SK-N-SH treated with all-trans-retinoic acid at 6 μM for 48 hours (cell line): ENCODE results near the gene UGT1A6.

Experiments
- BACH2 ChIP-seq: fragments of 250-450 bp; sonication (Bioruptor Pico); IDR thresholded peaks from 2 replicates; pipeline ENCODE4 v1.9.0; 2021; ENCODE audit warnings: mild to moderate bottlenecking, borderline replicate concordance
- ISL1 ChIP-seq: fragments of 250-450 bp; sonication (Bioruptor Pico); IDR thresholded peaks from 2 replicates; pipeline ENCODE4 v2.1.2; 2022; ENCODE audit warnings: mild to moderate bottlenecking, moderate library complexity
- TOX ChIP-seq: fragments of 250-450 bp; sonication (Bioruptor Pico); IDR thresholded peaks from 2 replicates; pipeline ENCODE4 v1.8.0; 2021; ENCODE audit warnings: mild to moderate bottlenecking, moderate library complexity, borderline replicate concordance
- ZFP3 ChIP-seq: fragments of 250-450 bp; sonication (Bioruptor Pico); IDR thresholded peaks from 2 replicates; pipeline ENCODE4 v1.5.0; 2020; ENCODE audit warnings: mild to moderate bottlenecking, moderate library complexity
- ZFP30 ChIP-seq: fragments of 450-650 bp; formaldehyde crosslinking; IDR thresholded peaks from 2 replicates; pipeline ENCODE4 v1.5.0; 2022; ENCODE audit warnings: mild to moderate bottlenecking, moderate library complexity
- TF ChIP-seq, protein P1 (sequence below): fragments of 250-450 bp; sonication (Bioruptor Pico); IDR thresholded peaks from 2 replicates; pipeline ENCODE4 v1.8.0; 2020; ENCODE audit warnings: mild to moderate bottlenecking, moderate library complexity, borderline replicate concordance
- TF ChIP-seq, protein P2 (sequence below): fragments of 250-450 bp; sonication (Bioruptor Pico); IDR thresholded peaks from 2 replicates; pipeline ENCODE4 v1.5.1; 2020; ENCODE audit warnings: low read depth, mild to moderate bottlenecking, moderate library complexity

DNA sequence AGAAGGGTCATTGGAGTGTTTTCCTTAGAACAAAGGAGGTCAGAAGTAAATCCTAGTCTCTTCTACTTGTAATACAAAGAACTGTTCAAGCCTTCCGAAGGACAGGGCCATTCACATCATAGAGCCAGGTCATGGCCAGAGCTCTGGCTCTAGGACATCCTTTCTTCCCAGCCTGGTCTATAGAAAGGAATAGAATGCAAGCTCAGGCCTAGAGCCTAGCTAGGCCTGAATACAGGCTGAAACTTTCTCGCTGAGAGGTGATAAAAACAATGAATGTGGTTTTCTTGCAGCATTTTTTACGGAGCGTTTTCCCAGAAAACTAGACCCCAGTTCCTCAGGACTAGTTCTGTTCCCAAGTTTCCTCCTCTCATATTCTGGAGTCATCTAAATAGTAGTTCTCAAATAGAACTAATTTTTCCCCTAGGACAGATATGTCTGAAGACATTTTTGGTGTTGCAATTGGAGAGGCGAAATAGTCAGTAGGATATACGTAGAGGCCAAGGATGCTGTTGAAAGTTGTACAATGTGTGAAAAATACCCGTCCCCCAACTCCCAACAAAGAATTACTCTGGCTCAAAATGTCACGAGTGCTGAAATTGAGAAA lies 6.8 kb downstream of the UGT1A6 start:
- TF ChIP-seq TOX (CRISPR knock-in tag) (no peak), ZFP3 (CRISPR knock-in tag) (no peak), ISL1 (no peak), ZFP30 (no peak), BACH2 (CRISPR knock-in tag) (no peak)
- TF ChIP-seq, protein P1, sequence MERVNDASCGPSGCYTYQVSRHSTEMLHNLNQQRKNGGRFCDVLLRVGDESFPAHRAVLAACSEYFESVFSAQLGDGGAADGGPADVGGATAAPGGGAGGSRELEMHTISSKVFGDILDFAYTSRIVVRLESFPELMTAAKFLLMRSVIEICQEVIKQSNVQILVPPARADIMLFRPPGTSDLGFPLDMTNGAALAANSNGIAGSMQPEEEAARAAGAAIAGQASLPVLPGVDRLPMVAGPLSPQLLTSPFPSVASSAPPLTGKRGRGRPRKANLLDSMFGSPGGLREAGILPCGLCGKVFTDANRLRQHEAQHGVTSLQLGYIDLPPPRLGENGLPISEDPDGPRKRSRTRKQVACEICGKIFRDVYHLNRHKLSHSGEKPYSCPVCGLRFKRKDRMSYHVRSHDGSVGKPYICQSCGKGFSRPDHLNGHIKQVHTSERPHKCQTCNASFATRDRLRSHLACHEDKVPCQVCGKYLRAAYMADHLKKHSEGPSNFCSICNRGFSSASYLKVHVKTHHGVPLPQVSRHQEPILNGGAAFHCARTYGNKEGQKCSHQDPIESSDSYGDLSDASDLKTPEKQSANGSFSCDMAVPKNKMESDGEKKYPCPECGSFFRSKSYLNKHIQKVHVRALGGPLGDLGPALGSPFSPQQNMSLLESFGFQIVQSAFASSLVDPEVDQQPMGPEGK (CRISPR knock-in tag), result no peak
- TF ChIP-seq, protein P2, sequence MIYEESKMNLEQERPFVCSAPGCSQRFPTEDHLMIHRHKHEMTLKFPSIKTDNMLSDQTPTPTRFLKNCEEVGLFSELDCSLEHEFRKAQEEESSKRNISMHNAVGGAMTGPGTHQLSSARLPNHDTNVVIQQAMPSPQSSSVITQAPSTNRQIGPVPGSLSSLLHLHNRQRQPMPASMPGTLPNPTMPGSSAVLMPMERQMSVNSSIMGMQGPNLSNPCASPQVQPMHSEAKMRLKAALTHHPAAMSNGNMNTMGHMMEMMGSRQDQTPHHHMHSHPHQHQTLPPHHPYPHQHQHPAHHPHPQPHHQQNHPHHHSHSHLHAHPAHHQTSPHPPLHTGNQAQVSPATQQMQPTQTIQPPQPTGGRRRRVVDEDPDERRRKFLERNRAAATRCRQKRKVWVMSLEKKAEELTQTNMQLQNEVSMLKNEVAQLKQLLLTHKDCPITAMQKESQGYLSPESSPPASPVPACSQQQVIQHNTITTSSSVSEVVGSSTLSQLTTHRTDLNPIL (CRISPR knock-in tag), result no peak
